NT2/D1 (cell line): ENCODE results near the gene POLR1D.

Source experiments
- SUZ12 ChIP-seq: IDR thresholded peaks from 2 replicates; pipeline ENCODE4 v1.6.1; 2011; ENCODE audit not compliant: insufficient read length, insufficient read depth; ENCODE audit errors: extremely low read depth
- YY1 ChIP-seq: IDR thresholded peaks from 2 replicates; pipeline ENCODE4 v1.6.1; 2011; ENCODE audit not compliant: insufficient read length, insufficient read depth
- ZNF274 ChIP-seq: IDR thresholded peaks from 2 replicates; pipeline ENCODE4 v1.6.1; 2011; ENCODE audit warnings: mild to moderate bottlenecking, low read depth, low read length

GRCh38 chr13:27663947-27664346 is 42.3 kb downstream of the POLR1D start:
- TF ChIP-seq YY1 (no peak), SUZ12 (no peak), ZNF274 (no peak)
